Peyer's patch (tissue), 4 donors: ENCODE results near the gene PWWP2B. TPM values are rescaled to one million over a fixed set of nuclear protein-coding genes. Genes with fewer than 3 reads are reported as not detected.

Experiments
- DNase-seq, 3 donors: peaks; one replicate each; pipeline ENCODE4 v3.0.0-alpha.2; 2017 to 2019
- H3K27ac ChIP-seq, 4 donors: fragments of 200-600 bp; sonication (generic); one replicate each; pipeline ENCODE4 v1.5.1; 2016 to 2019
- H3K27me3 ChIP-seq, 2 donors: fragments of 200-600 bp; sonication (generic); one replicate each; pipeline ENCODE4 v1.5.1; 2019
- H3K36me3 ChIP-seq, 3 donors: fragments of 200-600 bp; sonication (generic); one replicate each; pipeline ENCODE4 v1.5.1; 2016 to 2019
- H3K4me1 ChIP-seq, 4 donors: fragments of 200-600 bp; sonication (generic); one replicate each; pipeline ENCODE4 v1.5.1; 2016 to 2019
- H3K4me3 ChIP-seq, 4 donors: fragments of 200-600 bp; sonication (generic); 1 replicate in 3 of 4; 2 replicates in 1 of 4; pipeline ENCODE4 v1.5.1; 2016 to 2019; ENCODE audit warnings: mild to moderate bottlenecking in 1 of 4
- H3K9me3 ChIP-seq, 4 donors: fragments of 200-600 bp; sonication (generic); one replicate each; pipeline ENCODE4 v1.5.1; 2016 to 2019; ENCODE audit warnings: mild to moderate bottlenecking in 1 of 4
- POLR2A ChIP-seq, 2 donors: fragments of 450-650 bp; IDR thresholded peaks; one replicate each; pipeline ENCODE4 v1.5.1; 2017; ENCODE audit warnings: antibody characterized with exemption in 2 of 2, mild to moderate bottlenecking in 2 of 2, moderate library complexity in 2 of 2
- total RNA-seq, 4 donors: library from RNA; depleted of rRNA; stranded (reverse); fragments of >200 nt; gene quantifications; one replicate each; pipeline ENCODE4 v1.1.0, GENCODE V29; 2016
- TF ChIP-seq, protein P1 (sequence below), 6 experiments: fragments of 450-650 bp in 4 of 6; fragments of 200-600 bp in 2 of 6; sonication (generic) in 1 of 6; IDR thresholded peaks; one replicate each; pipeline ENCODE4 v1.5.1; 2017 to 2019; ENCODE audit warnings: antibody characterized with exemption in 6 of 6, mild to moderate bottlenecking in 3 of 6, moderate library complexity in 1 of 6

PWWP2B gene
- total RNA-seq, 4 donors from 2014 or later = 11.4 to 19.2 (median 15.1) TPM

DNA sequence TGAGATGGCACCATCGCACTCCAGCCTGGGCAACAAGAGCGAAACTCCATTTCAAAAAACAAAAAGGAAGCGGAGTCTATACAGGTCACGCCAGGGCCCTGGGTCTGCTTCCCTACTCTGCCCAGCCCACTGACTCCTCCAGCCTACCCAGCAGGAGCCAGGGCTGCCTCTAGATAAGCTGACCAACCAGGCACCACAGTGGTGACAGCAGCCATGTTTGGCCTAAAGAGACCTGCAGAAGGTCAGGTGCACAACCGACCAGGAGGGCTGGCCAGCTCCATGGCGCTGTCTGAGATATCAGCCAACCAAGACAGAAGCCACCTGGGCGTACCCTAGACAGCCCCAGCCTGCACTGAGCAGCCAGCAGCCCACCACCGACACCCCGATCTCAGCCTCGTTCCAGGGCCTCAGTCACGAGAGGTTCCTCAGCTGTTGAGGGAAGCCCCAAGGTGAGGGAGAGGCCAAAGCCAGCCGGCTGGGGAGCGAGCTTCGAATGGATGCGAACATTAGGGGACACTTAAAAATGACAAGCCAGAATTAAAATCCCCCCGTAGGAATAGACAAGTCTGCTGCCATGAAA, 24.4 kb upstream of the PWWP2B start:
- DNase-seq = peak in 2 of 3 donors; percentile 19 to 32
- H3K4me1 ChIP-seq = no peaks in the 10 kb centered on the region
- H3K36me3 ChIP-seq = no peaks in the 10 kb centered on the region
- H3K9me3 ChIP-seq = no peaks in the 10 kb centered on the region
- no peak overlapping the region for H3K27ac ChIP-seq
- TF ChIP-seq, protein P1, sequence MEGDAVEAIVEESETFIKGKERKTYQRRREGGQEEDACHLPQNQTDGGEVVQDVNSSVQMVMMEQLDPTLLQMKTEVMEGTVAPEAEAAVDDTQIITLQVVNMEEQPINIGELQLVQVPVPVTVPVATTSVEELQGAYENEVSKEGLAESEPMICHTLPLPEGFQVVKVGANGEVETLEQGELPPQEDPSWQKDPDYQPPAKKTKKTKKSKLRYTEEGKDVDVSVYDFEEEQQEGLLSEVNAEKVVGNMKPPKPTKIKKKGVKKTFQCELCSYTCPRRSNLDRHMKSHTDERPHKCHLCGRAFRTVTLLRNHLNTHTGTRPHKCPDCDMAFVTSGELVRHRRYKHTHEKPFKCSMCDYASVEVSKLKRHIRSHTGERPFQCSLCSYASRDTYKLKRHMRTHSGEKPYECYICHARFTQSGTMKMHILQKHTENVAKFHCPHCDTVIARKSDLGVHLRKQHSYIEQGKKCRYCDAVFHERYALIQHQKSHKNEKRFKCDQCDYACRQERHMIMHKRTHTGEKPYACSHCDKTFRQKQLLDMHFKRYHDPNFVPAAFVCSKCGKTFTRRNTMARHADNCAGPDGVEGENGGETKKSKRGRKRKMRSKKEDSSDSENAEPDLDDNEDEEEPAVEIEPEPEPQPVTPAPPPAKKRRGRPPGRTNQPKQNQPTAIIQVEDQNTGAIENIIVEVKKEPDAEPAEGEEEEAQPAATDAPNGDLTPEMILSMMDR (IDR thresholded peaks at IDR 0.05) = no peak
- TF ChIP-seq POLR2A (IDR thresholded peaks at IDR 0.05) = no peak
- H3K27me3 ChIP-seq = no peaks in the 10 kb centered on the region
- H3K4me3 ChIP-seq = no peak overlapping the region

DNA sequence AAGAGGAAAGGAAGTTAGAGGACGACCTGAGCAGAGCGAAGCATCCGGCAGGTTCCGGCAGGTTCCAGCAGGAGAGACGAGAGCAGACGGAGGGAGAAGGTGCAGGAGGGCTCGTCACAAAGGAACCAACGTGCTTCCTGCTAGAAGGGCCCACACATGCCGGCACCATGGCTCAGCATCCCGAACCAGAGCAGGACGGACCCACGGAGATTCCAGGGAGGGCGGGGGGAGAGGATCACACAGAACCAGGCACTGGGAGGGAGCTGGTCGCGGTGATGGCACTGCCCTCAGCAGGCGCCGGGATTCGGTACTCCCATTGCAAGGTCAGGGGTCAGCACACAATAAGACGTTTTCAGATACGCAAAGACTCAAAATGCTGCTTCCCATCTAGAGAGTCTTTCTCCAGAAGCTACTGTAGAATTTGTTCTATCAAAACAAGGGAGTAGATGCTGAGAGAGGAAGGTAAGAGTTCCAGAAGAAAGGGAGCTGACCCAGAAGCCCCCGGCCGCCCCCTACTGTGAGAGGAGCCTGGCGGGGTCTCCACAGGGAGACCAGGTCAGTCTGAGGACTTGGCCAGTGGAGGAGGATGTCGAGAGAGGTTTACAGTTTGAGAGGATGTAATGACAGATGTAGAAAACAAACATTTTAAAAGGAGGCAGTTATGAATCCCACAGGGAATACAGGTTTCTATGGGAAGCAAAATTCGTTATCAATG, 23.6 kb upstream of the PWWP2B start:
- Histone ChIP-seq H3K9me3 (no peaks in the 10 kb centered on the region), H3K4me1 (no peaks in the 10 kb centered on the region), H3K4me3 (no peak overlapping the region), H3K36me3 (no peaks in the 10 kb centered on the region), H3K27ac (no peak overlapping the region), H3K27me3 (no peaks in the 10 kb centered on the region)
- peak in 2 of 3 donors; percentile 34 to 39 for DNase-seq
- TF ChIP-seq, protein P1 (IDR thresholded peaks at IDR 0.05) = no peak
- no peak for TF ChIP-seq POLR2A (IDR thresholded peaks at IDR 0.05)

DNA sequence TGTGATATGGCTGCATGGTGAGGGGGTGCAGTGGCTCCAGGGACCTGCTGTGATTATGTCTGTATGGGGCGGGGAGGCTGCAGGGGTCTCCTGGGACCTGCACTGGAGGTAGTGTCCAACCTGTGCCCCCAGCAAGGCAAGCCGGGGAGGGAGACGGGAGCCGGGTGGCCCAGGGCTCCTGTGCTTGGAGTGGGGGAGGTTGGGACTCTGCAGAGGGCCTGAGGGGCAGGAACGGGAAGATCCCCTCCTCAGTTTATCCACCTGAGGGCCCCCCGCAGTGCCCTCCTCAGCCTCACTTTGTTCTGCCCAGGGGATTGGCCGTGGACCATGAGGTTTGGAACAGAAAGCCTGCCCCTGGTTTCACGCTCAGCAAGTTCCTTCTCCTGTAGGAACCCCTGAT, 22.8 kb upstream of the PWWP2B start:
- H3K27ac ChIP-seq = no peak overlapping the region

DNA sequence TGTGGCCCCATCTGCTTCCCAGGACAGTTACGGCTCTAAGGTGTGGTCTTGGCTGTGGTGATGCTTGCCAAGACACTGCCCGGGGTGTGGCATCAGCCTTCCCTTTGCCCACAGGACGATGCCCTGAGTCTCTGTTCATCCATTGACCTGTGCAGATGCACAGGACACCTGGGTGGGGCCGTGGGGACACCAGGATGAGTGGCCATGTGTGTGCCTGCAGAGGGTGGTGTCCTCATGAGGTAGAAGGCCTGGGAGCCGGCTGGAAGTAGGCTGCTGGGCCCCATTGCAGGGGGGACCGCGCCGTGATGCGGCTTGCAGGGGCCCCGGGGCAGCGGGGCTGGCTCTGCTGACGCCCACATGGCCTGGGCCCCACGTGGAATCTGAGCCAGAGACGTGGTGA, 22.4 kb upstream of the PWWP2B start:
- Histone ChIP-seq H3K27ac (no peak overlapping the region), H3K36me3 (no peaks in the 10 kb centered on the region), H3K4me1 (no peaks in the 10 kb centered on the region), H3K4me3 (no peak overlapping the region), H3K9me3 (no peaks in the 10 kb centered on the region), H3K27me3 (no peaks in the 10 kb centered on the region)
- DNase-seq = peak in 1 of 3 donors; percentile 41
- no peak for TF ChIP-seq POLR2A (IDR thresholded peaks at IDR 0.05)
- TF ChIP-seq, protein P1 (IDR thresholded peaks at IDR 0.05) = no peak

More for the DNA sequence above, 22.8 kb upstream of the PWWP2B start:
- Histone ChIP-seq H3K4me1 (no peaks in the 10 kb centered on the region), H3K9me3 (no peaks in the 10 kb centered on the region), H3K27me3 (no peaks in the 10 kb centered on the region), H3K36me3 (no peaks in the 10 kb centered on the region), H3K4me3 (no peak overlapping the region)
- no peak for TF ChIP-seq POLR2A (IDR thresholded peaks at IDR 0.05)
- TF ChIP-seq, protein P1 (IDR thresholded peaks at IDR 0.05) = no peak
- DNase-seq = peak in 2 of 3 donors; percentile 32 to 40

GRCh38 chr10:132375116-132375794, 21.7 kb upstream of the PWWP2B start:
- peak in 2 of 3 donors; percentile 34 to 36 for DNase-seq
- Histone ChIP-seq H3K36me3 (no peaks in the 10 kb centered on the region), H3K27me3 (no peaks in the 10 kb centered on the region), H3K9me3 (no peaks in the 10 kb centered on the region), H3K27ac (no peak overlapping the region), H3K4me1 (no peaks in the 10 kb centered on the region), H3K4me3 (no peak overlapping the region)
- no peak for TF ChIP-seq POLR2A (IDR thresholded peaks at IDR 0.05)
- TF ChIP-seq, protein P1 (IDR thresholded peaks at IDR 0.05) = no peak
